HS-5 (cell line): ENCODE data around the gene PTPRF.

Experiments
- DNase-seq: peaks from one replicate; pipeline ENCODE4 v3.0.0-alpha.2; 2012; ENCODE audit warnings: low read depth

Gene PTPRF

DNA sequence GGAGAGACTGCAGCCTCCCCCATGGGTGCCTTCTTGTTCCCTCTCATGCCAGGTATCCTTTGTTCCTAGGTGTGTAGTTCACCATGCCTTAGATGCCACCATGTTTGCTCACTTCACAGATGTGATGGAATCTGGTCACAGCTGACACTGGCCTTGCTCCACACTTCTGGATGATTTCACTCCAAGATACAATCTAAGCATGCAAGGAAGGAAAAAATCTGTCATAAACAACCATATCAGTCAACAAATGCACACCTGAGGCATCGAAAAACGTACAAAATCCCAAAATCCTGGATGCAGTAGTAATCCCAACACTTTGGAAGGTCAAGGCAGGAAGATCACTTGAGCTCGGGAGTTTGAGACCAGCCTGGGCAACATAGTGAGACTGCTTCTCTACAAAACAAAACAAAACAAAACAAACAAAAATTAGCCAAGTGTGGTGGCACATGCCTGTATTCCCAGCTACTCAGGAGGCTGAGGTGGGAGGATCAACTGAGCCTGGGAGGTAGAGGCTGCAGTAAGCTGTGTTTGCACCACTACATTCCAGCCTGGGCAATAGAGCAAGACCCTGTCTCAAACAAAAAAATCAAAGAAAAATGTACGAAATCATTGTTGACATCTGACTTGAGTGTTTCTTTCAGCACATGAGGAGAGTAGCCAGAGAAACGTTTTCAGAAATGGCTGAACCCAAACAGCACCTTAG is 17.1 kb upstream of the PTPRF start:
- DNase-seq = no peak

- no peak for DNase-seq
These were observed 11.6 kb upstream of the PTPRF start for GRCh38 chr1:43518935-43519686.

DNA sequence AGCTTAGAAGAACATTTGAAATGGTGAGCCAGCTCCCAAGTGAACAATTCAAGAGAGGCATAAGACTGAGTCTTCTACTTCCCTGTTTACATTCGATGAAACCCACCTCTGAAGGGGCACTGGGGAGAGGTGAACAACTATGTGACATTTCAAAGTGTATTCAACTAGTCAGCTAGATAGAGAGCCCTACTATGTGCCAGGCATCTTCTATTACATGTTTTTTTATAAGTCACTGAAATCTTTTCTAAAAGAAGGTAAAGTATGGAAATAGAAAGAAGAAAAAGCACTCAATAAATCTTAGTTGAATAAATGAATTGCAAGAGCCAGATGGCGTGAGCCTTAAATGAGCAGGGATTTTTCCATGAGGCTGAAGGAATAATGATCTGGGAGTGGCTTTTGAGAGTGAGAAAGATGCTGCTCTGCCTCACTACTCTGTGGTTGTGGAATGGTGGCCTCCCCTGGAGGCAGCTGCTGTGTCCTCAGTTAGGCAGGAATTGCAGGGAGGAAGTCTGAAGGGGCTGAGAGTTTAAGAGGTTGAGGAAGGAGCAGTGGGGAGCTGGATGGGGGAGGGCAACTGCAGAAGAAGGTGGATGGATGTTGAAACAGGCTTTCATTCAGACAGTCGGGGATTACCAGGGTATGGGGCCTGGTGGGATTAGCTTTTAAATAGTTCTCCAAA is 10.4 kb upstream of the PTPRF start:
- no peak for DNase-seq

DNA sequence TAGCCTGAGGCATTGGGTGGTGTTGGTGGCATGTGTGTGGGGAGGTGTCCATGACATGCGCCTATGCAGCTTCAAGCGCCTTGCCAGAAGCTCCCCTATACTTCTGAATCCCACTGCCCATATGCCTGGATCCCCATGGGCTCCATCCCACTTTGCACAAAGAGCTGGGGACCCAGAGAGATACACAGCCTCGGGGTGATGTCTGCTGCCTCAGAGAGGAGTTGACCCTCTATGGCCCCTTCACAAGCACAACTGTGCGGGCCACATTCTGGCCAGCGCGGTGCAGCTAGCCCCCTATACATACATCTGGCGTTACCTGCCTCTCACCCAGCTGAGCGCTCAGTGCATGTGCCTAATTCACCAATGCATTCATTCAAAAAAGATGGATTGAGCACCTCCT is 9.6 kb upstream of the PTPRF start:
- no peak for DNase-seq

- no peak for DNase-seq
These were observed 8.9 kb upstream of the PTPRF start for GRCh38 chr1:43521756-43522155.

- DNase-seq = no peak
These were observed 8.3 kb upstream of the PTPRF start for GRCh38 chr1:43522431-43522775.

DNA sequence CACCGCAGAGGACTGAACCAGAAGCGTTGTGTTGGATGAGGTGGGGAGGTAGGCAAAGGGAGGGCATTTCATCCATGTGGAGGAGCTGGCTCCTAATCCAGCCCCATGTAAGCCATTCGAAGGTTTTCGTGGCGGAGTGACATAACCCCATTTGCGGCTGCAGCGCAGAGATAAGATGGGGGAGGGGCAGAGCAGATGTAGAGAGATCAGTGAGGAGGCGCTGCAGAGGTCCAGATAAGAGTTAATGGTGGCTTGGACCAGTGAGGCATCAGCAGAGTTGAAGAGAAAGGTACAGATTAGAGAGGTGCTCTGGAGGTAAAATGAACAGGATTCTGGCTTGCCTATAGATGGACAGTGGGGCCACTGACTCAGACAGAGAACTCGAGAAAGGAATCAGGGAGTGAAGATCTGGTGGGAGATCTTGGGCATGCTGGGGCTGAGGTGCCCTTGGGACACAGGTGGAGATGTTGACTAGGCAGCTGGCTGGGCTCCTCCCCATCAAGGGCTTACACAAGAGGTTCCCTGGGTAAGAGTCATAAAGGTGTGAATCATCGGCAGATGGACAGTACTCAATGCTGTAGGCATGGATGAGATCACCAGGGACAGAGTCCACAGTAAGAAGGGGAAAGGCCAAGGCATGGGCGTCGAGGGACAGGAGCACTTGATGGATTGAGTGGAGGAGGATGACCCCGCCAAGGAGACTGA is 7.8 kb upstream of the PTPRF start:
- DNase-seq = peak; percentile 87

GRCh38 chr1:43524804-43525203 is 5.9 kb upstream of the PTPRF start:
- no peak for DNase-seq

GRCh38 chr1:43526002-43526401 is 4.7 kb upstream of the PTPRF start:
- peak; percentile 57 for DNase-seq

- no peak for DNase-seq
These were observed 3.4 kb upstream of the PTPRF start for GRCh38 chr1:43527111-43527878.

DNA sequence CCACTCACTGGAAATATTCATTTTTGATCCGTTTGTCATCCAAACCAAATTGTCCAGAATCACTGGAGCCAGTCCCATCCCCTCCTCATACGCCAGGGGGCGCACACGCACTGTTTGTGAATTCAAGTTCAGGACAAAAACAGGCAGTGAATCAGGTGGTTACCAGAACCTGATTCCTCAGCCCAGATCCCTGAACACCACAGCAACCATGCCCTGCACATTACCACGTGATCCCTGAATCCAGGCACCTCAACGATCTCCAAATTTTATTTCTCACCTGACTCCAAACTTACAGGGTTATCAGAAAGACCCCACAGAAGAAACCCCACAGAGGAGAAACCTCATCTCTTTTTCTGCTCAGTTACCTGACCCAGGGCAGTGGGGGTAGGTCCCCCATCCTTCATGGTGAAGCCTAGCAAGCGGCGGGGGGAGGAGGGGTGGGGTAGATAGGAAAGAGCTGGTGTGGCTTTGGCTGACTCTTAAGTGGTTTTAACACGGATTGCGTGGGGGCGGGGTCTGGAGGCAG is 1.4 kb upstream of the PTPRF start:
- peak; percentile 87 for DNase-seq

DNA sequence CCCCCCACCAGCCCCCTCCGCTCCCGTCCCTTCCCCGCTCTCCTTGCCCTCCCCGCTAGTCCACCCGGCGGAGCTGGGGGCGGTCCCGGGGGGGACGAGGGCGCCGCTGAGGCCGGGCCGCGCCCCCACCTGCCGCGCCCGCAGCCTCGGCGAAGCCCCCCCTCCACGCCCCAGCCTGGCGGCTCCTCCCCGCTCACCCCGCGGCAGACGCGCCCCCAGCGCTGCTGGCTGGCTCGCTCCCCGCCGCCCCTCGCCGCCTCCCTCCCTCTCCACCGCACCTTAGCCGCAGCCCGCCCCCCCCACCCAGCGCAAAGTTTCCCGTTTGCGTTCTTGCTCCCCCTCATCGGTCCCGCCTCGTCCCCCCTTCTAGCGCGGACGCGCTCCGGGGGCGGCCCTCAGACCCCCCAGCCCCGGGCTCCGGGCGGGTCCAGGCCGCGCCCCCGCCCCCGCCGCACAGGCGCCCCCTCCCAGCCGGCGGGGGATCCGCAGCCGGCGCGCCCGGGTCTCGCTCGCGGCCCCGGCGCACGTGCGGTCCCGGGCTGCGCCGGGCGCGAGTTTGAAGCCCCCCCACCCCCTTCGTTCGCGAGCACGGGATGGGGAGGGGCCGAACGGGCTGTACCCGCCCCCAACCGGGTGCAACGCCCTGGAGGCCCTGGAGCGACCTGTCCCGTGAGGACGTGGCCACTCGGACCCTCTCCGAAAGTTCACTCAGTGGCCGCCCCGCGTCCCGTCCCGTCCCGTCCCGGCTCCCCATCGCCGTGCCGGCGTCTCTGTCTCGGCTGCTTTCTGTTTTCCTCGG is 623 bp downstream of the PTPRF start:
- no peak for DNase-seq

- DNase-seq = no peak
These were observed 1.4 kb downstream of the PTPRF start for GRCh38 chr1:43531906-43532584.

DNA sequence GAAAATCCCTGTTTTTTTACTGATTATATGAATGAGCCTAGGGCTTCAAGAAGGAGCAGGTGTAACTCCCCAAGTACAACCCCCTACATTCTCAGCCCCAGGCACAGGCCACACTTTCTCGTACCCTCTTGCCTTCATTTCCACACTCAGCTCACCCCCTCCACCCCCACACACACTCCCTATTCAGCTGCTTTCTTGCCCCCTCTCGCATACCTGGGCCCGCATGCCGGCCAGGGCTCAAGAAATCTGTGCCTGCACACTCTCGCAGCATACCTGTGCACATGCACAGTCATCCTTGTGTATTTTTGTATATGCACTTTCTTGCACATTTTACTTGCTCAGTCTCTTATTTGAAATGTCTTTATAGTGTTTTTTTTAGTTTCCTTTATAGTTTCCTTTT is 2.0 kb downstream of the PTPRF start:
- no peak for DNase-seq

GRCh38 chr1:43533584-43533983 is 2.9 kb downstream of the PTPRF start:
- DNase-seq = no peak

DNA sequence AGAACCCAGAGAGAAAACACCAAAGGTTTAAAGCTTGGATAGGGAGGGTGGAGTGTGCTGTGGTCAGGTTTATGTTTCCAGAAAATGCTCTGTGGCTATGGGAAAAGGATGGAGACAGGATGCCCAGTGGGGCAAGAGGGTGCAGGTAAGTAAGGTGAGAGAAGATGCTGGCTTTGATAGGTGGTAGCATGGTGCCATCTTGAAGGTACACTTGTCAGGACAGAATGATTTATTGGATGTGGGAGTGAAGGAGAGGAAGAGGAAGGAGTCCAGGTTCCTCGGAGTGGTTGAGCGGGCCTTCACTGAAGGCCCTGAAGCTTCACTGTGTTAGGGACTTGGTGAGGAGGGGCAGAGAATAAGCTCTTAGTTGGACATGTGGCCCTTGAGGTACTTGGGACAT is 3.6 kb downstream of the PTPRF start:
- no peak for DNase-seq

GRCh38 chr1:43536196-43536863 is 5.6 kb downstream of the PTPRF start:
- DNase-seq = no peak

DNA sequence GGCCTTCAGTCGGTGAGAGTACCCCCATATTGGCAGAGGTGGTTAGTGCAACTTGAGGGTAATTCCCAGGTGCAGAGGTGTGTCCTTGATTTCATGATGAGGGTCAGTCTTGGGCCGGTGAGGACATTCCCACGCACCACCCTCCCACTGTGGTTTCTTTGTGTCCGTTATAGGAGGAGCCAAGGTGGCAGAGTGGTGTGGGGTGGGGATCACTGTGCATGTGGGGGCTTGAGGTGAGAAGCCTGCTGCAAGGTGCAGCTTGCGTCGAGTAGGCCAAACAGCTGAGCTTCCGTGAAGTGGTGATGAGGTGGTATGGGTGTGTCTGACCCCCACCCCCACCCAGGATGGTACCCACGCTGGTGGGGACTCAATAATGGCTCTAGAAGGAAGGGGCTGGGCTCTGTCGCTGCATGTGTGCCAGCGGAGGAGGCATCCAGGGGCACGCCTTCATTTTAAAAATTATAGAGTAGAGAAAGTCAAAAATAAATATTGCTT is 6.2 kb downstream of the PTPRF start:
- no peak for DNase-seq

DNA sequence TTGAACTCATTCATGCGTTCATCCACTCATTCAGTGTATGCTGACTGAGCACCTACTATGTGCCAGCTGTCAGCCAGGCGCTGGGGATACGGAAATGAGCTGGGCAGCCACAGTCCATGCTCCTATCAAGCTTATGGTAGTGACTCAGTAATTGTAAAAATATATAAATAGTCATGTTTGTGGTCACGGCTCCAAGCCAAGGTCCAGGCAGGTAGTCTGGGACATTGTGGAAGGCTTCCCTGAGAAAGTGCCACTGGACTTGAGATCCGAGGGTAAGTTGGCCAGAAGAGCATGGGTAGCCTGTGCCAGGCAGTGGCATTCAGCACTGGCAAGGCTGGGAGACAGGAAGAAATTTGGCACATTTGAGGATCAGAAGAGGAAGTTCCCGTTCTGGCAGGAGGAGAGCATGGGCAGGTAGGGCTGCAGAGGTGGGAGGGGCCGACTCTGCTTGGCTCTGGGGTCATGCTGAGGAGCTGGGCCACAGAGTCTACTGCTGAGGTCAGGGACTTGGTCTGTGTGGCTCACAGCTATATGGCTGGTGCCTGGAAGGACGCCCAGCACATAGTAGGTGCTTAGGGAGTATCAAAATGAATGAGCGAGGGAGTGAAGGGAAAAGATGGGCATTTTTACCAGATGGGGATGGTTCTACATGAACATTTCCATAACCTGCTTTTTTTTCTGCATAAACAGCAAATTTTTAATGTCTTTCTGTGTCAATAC is 6.9 kb downstream of the PTPRF start:
- no peak for DNase-seq
